ES-I3 (cell line): Measurements from ENCODE around the gene TEX261.
"Not testable (repeated sequence)": the region's sequence is repeated elsewhere in the genome, so short reads cannot be mapped to it uniquely, and the experiment has no call there.

Source experiments
- H3K36me3 ChIP-seq: 2 replicates; pipeline ENCODE4 v1.6.1; 2013; ENCODE audit warnings: mild to moderate bottlenecking, low read length, control low read depth, moderate library complexity; ENCODE audit not compliant: insufficient read depth
- H3K4me1 ChIP-seq: 2 replicates; pipeline ENCODE4 v1.6.1; 2013; ENCODE audit warnings: mild to moderate bottlenecking, control low read depth, low read length; ENCODE audit not compliant: insufficient read depth
- H3K9ac ChIP-seq: 2 replicates; pipeline ENCODE4 v1.6.1; 2013; ENCODE audit warnings: low read depth, mild to moderate bottlenecking, low read length, moderate library complexity
- H3K9me3 ChIP-seq: 2 replicates; pipeline ENCODE4 v1.6.1; 2013; ENCODE audit warnings: mild to moderate bottlenecking, low read length, moderate library complexity; ENCODE audit not compliant: control insufficient read depth, insufficient read depth

The TEX261 gene

DNA sequence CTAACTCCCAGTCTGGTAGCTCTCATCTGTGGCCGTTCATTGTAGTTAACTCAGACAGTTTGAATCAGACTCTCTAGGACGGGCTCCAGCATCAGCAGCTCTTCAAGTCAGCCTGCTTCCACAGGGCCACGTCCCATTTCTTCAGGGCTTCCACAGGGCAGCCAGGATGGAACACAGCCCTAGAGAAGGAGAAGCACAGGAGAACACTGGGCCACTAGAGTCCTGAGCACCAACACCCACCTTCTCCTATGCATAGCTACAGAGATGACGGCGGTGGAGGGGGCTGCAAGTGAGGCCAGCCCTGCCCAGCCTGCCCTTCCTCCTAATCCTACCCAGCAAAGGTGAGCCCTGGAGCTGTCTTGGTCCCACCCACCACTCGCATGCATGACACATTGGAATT lies 10.2 kb upstream of the TEX261 start:
- Histone ChIP-seq H3K9ac (no peak overlapping the region), H3K9me3 (no peaks in the 10 kb centered on the region), H3K4me1 (peaks cover 8% of the 10 kb centered on the region; the same call in 1 of the 2 replicates), H3K36me3 (no peaks in the 10 kb centered on the region)

DNA sequence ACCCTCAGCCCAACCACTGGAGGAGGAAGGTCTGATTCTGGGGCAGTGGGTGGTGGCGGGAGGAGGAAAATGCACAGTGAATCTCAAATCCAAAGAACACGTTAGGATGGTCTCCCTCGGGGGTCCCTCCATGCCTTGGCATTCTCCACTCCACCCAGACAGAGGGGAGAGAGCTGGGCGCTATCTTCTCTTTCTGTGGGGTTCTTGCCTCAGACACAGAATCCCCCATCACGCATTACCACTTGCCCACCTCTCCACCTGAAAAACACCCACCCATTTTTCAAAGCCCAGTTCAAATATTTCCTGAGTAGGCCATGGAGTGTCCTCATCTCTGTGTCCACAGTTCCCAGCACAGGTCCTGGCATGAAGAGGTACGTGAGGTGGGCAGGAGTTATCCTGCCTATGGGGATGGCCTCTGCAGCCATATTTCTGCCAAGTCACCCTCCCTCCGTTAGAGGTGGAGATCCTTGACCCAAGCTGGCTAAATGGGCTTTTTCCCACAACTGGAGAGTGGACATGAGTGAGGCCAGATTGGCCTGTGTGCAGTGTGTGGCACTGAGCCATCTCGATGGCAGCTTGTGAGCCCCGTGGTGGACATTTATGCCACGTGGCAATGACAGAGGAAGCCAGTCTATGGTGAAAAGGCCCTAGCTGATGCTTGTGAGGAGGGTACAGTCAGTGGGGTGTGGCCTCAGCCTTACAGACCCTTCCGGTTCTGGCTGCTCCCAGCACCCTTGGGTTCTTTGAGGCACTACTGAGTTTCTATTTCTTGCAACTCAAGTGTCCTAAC lies 9.5 kb upstream of the TEX261 start:
- Histone ChIP-seq H3K36me3 (no peaks in the 10 kb centered on the region), H3K9ac (no peak overlapping the region), H3K4me1 (peaks cover 8% of the 10 kb centered on the region; the same call in 1 of the 2 replicates), H3K9me3 (no peaks in the 10 kb centered on the region)

DNA sequence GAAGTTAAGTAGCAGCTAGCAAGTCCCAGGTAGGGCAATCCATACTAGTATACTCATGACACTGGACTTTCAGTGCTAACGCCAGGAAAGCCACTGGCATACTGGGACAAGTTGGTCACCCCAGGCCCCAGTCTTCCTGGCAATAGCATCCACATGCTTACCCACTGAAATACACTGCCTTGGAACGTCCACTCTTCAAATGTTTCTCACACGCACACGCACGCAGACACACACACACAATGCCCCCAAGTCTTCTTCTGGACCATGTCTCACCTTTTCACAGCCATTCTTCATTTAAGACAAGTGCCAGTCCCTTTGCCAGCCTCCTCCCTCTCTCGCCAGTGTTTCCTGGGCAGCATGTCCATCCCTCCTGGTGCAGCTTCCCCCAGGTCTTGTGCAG lies 8.7 kb upstream of the TEX261 start:
- Histone ChIP-seq H3K9ac (no peak overlapping the region), H3K4me1 (peaks cover 8% of the 10 kb centered on the region; the same call in 1 of the 2 replicates), H3K36me3 (no peaks in the 10 kb centered on the region), H3K9me3 (no peaks in the 10 kb centered on the region)

DNA sequence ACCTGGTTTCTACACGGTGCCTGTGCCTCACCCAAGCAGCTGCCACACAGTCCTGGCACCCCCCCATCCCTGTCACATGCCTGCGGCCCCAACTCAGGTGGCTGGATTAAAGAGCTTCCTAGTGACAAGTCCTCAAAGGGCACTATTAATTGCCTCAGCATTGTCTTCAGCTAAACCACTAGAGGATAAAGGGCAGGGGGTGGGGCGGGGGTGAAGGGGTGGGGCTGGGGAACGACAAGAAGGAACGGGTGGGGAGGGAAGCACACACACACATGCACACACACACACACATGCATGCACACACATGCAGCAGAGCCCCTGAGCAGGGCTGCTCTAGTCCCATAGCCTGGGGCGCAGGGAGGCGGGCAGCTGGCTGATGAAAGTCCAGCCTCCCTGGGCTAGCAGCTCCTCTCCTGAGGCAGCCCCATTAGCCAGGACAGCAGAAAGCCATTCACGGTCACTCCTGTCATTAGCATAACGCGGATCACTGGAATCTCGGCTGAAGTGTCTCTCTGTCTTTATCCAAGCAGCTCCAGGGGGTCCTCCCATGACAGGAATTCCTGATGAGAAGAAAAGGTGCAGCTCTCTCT lies 7.4 kb upstream of the TEX261 start:
- 0 out of 2 replicates have a peak overlapping the region, but pooled peaks have one; percentile 9 for H3K9ac ChIP-seq
- peaks cover 8% of the 10 kb centered on the region; the same call in 1 of the 2 replicates for H3K4me1 ChIP-seq
- no peaks in the 10 kb centered on the region for H3K36me3 ChIP-seq
- no peaks in the 10 kb centered on the region for H3K9me3 ChIP-seq

DNA sequence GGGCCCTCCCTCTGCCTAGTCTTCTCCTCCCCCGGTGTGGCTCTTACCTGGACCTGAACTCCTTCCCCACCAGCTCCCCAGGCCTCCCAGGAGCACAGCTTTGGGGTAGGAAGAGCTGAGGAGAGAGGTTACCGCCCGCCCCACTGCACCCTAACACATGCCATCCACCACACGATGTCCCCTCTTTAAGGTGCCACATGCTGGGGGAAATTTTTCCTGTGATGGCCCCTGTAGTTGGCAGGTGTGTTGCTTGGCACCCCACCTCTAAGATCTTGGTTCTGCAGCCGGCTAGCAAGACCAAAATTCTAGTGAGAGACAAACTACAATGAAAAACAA lies 6.9 kb upstream of the TEX261 start:
- H3K9ac ChIP-seq: no peak overlapping the region

DNA sequence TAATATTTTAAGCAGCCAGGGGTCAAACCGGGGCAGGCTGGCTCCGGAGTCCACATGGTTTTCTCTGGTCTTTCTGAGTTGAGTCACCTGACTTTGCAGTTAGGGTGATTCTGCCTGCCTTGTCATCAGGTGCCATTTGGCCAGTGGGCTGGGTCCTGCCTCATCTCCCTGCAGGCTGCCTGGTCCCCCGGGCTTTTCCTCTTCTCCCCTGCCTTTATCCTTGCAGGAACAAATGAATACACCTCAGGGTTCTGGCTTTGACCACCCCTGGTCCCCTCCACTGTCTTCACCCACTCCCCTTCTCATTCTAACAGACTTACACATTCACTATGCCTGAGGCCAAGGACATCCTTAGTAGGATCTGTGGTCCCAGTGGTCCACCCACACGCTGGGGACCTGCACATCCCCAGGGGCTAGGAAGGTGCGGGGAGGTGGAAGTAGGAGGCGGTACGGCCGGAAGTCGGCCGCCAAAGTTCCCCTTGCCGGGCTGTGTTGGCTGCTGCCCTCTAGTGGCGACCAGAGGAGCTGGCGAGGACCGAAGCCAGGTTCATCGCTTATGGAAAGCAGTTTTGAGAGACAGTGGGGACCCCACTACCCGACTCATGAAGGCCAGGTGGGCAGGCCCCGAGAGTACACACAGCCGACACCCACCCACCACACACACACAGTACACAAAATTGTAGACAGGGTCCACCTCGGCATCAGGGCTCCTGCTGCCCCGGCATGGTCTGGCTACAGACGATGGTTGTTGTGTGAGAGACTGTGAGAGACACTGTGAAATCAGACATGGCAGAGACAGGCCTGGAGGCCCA lies 6.3 kb upstream of the TEX261 start:
- Histone ChIP-seq H3K9ac (peak overlapping the region; percentile 21; the same call in 1 of the 2 replicates), H3K9me3 (no peaks in the 10 kb centered on the region), H3K36me3 (no peaks in the 10 kb centered on the region), H3K4me1 (peaks cover 8% of the 10 kb centered on the region; the same call in 1 of the 2 replicates)

More for the DNA sequence above, 6.9 kb upstream of the TEX261 start:
- H3K9me3 ChIP-seq: no peaks in the 10 kb centered on the region
- H3K4me1 ChIP-seq: peaks cover 8% of the 10 kb centered on the region; the same call in 1 of the 2 replicates
- no peaks in the 10 kb centered on the region for H3K36me3 ChIP-seq

DNA sequence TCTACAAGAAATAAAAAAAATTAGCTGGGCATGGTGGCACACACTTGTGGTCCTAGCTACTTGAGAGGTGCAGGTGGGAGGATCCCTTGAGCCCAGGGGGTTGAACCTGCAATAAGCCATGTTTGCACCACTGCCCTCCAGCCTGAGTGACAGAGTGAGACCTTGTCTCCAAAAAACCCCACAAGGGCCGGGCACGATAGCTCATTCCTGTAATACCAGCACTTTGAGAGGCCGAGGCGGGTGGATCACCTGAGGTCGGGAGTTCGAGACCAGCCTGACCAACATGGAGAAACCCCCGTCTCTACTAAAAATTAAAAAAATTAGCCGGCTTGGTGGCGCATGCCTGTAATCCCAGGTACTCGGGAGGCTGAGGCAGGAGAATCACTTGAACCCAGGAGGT lies 5.3 kb upstream of the TEX261 start:
- not testable (repeated sequence) for H3K9ac ChIP-seq, H3K9me3 ChIP-seq, H3K4me1 ChIP-seq, H3K36me3 ChIP-seq

DNA sequence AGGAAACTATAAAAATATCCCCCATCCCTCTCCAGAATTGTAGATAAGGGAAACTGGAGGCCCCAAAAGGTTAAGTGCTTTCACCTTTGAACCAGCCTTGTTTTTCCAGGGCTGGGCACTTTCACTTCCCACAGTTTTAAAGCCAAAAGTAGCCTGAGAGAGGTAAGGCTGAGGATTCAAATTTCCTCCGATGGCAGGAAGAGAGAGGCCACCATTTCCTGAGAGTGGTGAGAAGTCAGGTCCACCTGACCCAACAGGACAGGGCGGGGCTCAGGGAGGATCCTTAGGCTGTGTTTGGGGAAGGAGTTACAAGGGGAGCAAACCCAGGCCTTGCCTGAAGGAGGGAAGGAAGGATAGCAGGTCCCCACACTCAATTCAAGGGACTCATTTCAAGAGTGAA lies 4.7 kb upstream of the TEX261 start:
- Histone ChIP-seq H3K4me1 (peaks cover 8% of the 10 kb centered on the region; the same call in 1 of the 2 replicates), H3K36me3 (no peaks in the 10 kb centered on the region), H3K9ac (no peak overlapping the region), H3K9me3 (no peaks in the 10 kb centered on the region)

DNA sequence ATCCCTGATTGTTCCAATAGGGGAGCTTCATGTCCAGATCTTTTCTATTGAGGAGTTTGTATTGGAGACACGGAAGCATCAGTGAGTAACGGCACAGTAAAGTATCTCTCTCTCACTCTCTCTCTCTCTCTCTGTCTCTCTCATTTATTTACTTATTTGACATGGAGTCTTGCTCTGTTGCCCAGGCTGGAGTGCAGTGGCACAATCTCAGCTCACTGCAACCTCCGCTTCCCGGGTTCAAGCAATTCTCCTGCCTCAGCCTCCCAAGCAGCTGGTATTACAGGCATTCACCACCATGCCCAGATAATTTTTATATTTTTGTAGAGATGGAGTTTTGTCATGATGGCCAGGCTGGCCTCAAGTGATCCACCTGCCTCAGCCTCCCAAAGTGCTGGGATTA lies 4.2 kb upstream of the TEX261 start:
- H3K4me1 ChIP-seq, H3K9ac ChIP-seq, H3K9me3 ChIP-seq, H3K36me3 ChIP-seq: not testable (repeated sequence)

DNA sequence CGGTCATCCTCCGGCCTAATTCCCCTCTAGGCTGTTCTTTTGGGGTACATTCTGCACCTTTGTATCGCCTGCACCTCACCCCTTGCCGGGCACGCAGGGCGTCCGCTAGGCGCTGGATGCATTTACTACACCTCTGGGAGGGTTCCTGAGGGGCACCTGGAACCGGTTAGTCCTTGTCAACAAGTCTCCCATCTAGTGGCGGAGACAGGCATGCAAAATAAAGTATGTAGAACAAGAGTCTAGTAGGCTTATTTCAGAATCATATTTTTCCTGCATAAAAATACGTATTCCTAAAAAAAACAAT lies 705 bp upstream of the TEX261 start:
- Histone ChIP-seq H3K9me3 (no peaks in the 10 kb centered on the region), H3K4me1 (peaks cover 8% of the 10 kb centered on the region; the same call in 1 of the 2 replicates), H3K9ac (peak overlapping the region; percentile 84), H3K36me3 (no peaks in the 10 kb centered on the region)

DNA sequence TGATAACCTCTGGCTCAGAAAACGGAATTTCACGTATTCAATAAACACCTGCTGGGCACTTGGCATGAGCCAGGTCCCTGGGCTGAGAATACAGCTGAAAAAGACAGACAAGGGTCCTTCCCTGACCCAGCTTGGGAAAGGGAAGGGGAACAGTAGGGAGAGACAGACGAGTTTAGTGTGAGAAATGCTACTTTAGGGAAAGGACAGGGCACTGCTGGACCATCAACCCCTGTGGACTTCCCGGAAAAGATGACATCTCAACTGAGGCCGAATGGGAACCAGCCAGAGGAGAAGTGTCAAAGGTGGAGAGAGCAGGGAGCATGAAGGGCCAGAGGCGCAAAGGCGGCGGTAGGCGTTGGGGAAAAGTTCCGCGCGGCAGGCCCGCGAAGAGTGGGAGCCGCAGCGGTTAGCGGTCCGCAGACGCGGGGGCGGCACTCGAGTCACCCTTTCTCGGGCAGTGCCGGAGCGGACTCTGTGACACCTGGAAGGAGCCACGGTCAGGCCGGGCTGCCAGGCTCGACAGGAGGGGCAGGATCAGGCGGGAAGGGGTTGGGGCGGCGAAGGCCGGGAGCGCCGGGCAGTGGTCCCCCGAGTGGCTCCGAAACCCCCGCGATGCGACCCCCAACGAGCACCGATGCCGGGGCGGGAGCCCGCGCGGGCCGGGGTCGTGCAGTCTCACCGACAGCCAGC lies 519 bp downstream of the TEX261 start:
- H3K36me3 ChIP-seq: no peaks in the 10 kb centered on the region
- peaks cover 8% of the 10 kb centered on the region; the same call in 1 of the 2 replicates for H3K4me1 ChIP-seq
- H3K9ac ChIP-seq: peak overlapping the region; percentile 84
- no peaks in the 10 kb centered on the region for H3K9me3 ChIP-seq

DNA sequence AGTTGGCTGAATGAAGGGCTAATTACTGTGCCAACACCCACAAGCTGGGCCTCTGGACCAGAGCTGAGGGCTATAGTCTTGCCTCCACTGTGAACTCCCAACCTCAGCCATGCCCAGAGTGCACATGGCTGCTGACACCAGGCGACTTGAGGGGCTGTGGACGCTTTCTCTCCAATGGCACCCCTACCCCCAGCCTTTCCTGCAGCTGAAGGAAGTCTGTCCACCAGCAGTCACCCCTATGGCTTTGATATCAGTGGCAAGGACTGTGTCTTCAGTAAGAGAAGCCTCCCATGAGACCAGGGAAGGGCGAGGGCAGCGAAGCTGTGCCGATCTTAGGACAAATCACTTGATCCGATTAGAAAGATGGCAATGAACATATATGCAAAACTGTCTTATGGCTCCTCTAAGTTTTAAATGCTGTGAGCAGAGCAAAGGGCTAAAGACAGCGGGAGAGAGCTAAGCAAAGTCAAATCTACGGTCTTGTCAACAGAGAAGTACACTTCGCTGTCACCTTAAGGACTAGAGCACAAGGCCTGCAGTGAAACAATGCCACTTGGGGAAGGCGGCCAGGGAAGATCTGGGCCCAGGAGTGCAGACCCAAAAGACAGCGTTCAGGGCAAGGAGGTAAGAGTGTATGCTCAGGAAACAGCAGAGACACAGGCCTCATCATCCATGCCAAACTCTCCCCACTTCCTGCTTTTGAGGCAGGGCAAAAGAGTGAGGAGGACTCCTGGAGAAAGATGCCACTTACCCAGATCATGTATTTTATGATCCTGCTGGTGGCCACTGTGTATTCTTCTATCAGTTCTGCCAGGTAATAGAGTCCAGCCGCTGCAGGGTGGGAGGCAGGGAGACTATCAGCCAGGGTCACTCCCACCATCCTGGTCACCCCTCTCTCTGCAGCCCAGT lies 1.5 kb downstream of the TEX261 start:
- Histone ChIP-seq H3K9me3 (no peaks in the 10 kb centered on the region), H3K36me3 (no peaks in the 10 kb centered on the region), H3K4me1 (peaks cover 8% of the 10 kb centered on the region; the same call in 1 of the 2 replicates), H3K9ac (peak overlapping the region; percentile 84; the same call in 1 of the 2 replicates)

DNA sequence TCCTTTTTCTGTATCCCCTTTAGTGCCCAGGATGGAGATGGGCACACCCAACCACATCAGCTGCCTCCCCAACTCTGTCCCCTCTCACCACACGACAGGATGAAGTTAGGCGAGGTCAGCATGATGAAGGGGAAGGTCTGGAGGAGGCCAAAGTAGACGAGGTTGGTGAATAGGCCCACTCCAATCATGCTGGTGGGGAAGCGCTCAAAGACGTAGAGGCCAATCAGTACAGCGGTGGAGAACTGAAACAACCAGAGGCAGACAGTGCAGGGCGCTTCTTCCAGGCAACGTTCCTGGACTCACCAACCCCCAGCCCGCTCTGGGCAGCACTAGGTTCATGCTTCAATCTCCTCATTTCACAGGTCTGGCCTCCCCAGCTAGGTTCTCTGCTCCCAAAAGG lies 2.9 kb downstream of the TEX261 start:
- no peaks in the 10 kb centered on the region for H3K36me3 ChIP-seq
- H3K9ac ChIP-seq: no peak overlapping the region
- H3K4me1 ChIP-seq: peaks cover 8% of the 10 kb centered on the region; the same call in 1 of the 2 replicates
- no peaks in the 10 kb centered on the region for H3K9me3 ChIP-seq
